MM.1S (cell line): ENCODE results near the gene KRTDAP.
A peak's percentile ranks its signal among the peaks of the same experiment; 100 is the strongest.

Source experiments
- EZH2 ChIP-seq: fragments of 300-600 bp; sonication (generic); optimal IDR thresholded peaks from 2 replicates; pipeline ENCODE3; 2017; ENCODE audit warnings: low read depth, mild to moderate bottlenecking, antibody characterized with exemption, low read length, mixed read lengths
- TF ChIP-seq, protein P1 (sequence below): fragments of 300-600 bp; sonication (generic); IDR thresholded peaks from 2 replicates; pipeline ENCODE4 v1.5.1; 2016; ENCODE audit warnings: antibody characterized with exemption, low read length, mixed read lengths

- TF ChIP-seq, protein P1, sequence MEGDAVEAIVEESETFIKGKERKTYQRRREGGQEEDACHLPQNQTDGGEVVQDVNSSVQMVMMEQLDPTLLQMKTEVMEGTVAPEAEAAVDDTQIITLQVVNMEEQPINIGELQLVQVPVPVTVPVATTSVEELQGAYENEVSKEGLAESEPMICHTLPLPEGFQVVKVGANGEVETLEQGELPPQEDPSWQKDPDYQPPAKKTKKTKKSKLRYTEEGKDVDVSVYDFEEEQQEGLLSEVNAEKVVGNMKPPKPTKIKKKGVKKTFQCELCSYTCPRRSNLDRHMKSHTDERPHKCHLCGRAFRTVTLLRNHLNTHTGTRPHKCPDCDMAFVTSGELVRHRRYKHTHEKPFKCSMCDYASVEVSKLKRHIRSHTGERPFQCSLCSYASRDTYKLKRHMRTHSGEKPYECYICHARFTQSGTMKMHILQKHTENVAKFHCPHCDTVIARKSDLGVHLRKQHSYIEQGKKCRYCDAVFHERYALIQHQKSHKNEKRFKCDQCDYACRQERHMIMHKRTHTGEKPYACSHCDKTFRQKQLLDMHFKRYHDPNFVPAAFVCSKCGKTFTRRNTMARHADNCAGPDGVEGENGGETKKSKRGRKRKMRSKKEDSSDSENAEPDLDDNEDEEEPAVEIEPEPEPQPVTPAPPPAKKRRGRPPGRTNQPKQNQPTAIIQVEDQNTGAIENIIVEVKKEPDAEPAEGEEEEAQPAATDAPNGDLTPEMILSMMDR = peak; percentile 13; the same call in 1 of the 2 replicates
- TF ChIP-seq EZH2 = no peak
Measured at GRCh38 chr19:35462476-35462953, 27.7 kb downstream of the KRTDAP start.
